IMR-90 (cell line): ENCODE data around the gene SPATS2L. TPM values are rescaled to one million over a fixed set of nuclear protein-coding genes. Genes with fewer than 3 reads are reported as not detected.

ENCODE experiments used
- ATAC-seq: fragments of 200-7000 bp; cut with Tn5 transposase; 2 replicates; pipeline ENCODE4 v1.9.1; 2020; ENCODE audit warnings: low read depth, mild to moderate bottlenecking, moderate library complexity
- BruUV-seq: library from RNA; stranded (reverse); fragments of 400-500 nt; replicated peaks from 2 replicates; lab custom pipeline; 2021; lab: Mats Ljungman, UMichigan
- CTCF ChIA-PET: fragments of 300-600 bp; formaldehyde crosslinking; extraction: SDS; loops from one replicate; lab custom pipeline; 2021; ENCODE audit warnings: antibody characterized with exemption; lab: Yijun Ruan, JAX
- POLR2A ChIA-PET: fragments of 300-600 bp; sonication (Branson Sonifier 250); formaldehyde crosslinking; loops from one replicate; lab custom pipeline; 2022; ENCODE audit warnings: antibody characterized with exemption; ENCODE audit not compliant: unreplicated experiment; lab: Charles Lee
- DNase-seq: peaks from one replicate; pipeline ENCODE4 v3.0.0; 2013
- H2AFZ ChIP-seq: replicated peaks from 2 replicates; pipeline ENCODE3; 2013; ENCODE audit warnings: low read length, mild to moderate bottlenecking; ENCODE audit not compliant: poor library complexity
- H2AK5ac ChIP-seq: 2 replicates; pipeline ENCODE4 v1.6.1; 2013; ENCODE audit warnings: low read depth, low read length, inconsistent platforms
- H2AK9ac ChIP-seq: replicated peaks from 2 replicates; pipeline ENCODE3; 2013; ENCODE audit warnings: mild to moderate bottlenecking, low read depth, low read length, moderate library complexity; ENCODE audit not compliant: poor library complexity
- H2BK120ac ChIP-seq: 2 replicates; pipeline ENCODE4 v1.6.1; 2013; ENCODE audit warnings: low read depth, low read length, inconsistent platforms
- H2BK15ac ChIP-seq: 3 replicates; pipeline ENCODE4 v1.6.1; 2013; ENCODE audit warnings: low read depth, low read length, inconsistent platforms
- H2BK20ac ChIP-seq: 2 replicates; pipeline ENCODE4 v1.6.1; 2013; ENCODE audit warnings: low read depth, mild to moderate bottlenecking, inconsistent platforms, low read length, moderate library complexity
- H2BK5ac ChIP-seq: 2 replicates; pipeline ENCODE4 v1.6.1; 2013; ENCODE audit warnings: mild to moderate bottlenecking, low read depth, low read length, inconsistent platforms; ENCODE audit not compliant: poor library complexity, severe bottlenecking
- H3K14ac ChIP-seq: replicated peaks from 2 replicates; pipeline ENCODE4 v1.6.1; 2013; ENCODE audit warnings: low read depth, low read length, inconsistent platforms
- H3K18ac ChIP-seq: 2 replicates; pipeline ENCODE4 v1.6.1; 2013; ENCODE audit warnings: low read depth, low read length, control low read depth
- H3K23ac ChIP-seq: 2 replicates; pipeline ENCODE4 v1.6.1; 2013; ENCODE audit warnings: low read depth, low read length, inconsistent platforms
- H3K27ac ChIP-seq: 2 replicates; pipeline ENCODE4 v1.5.1; 2013; ENCODE audit warnings: mild to moderate bottlenecking, control low read depth, low read length; ENCODE audit not compliant: insufficient read depth
- H3K27me3 ChIP-seq: 2 replicates; pipeline ENCODE4 v1.6.1; 2013; ENCODE audit warnings: low read length; ENCODE audit not compliant: control insufficient read depth, insufficient read depth
- H3K36me3 ChIP-seq: 2 replicates; pipeline ENCODE4 v1.6.1; 2013; ENCODE audit warnings: low read length, mixed read lengths; ENCODE audit not compliant: control insufficient read depth, insufficient read depth
- H3K4ac ChIP-seq: 2 replicates; pipeline ENCODE4 v1.6.1; 2013; ENCODE audit warnings: low read depth, low read length, inconsistent platforms
- H3K4me1 ChIP-seq: 2 replicates; pipeline ENCODE4 v1.6.1; 2013; ENCODE audit warnings: low read length, mixed read lengths; ENCODE audit not compliant: control insufficient read depth, insufficient read depth
- H3K4me2 ChIP-seq: 2 replicates; pipeline ENCODE4 v1.6.1; 2013; ENCODE audit warnings: low read depth, mild to moderate bottlenecking, control low read depth, low read length, moderate library complexity
- H3K4me3 ChIP-seq: 2 replicates; pipeline ENCODE4 v1.5.1; 2013; ENCODE audit warnings: low read depth, mild to moderate bottlenecking, control low read depth, low read length, moderate library complexity; ENCODE audit not compliant: insufficient read depth
- H3K56ac ChIP-seq: 2 replicates; pipeline ENCODE4 v1.6.1; 2013; ENCODE audit warnings: low read length, inconsistent platforms; ENCODE audit not compliant: insufficient read depth; ENCODE audit errors: extremely low read depth
- H3K79me1 ChIP-seq, 2 experiments: 2 replicates each; pipeline ENCODE4 v1.6.1; 2013; ENCODE audit warnings: low read length in 2 of 2, inconsistent platforms in 1 of 2, low read depth in 1 of 2
- H3K9ac ChIP-seq: 2 replicates; pipeline ENCODE4 v1.6.1; 2013; ENCODE audit warnings: low read depth, low read length, control low read depth
- H3K9me1 ChIP-seq: 2 replicates; pipeline ENCODE4 v1.6.1; 2013; ENCODE audit warnings: low read length, inconsistent platforms; ENCODE audit not compliant: insufficient read depth
- H3K9me3 ChIP-seq: 2 replicates; pipeline ENCODE4 v1.6.1; 2013; ENCODE audit warnings: low read length; ENCODE audit not compliant: control insufficient read depth, insufficient read depth
- H4K20me1 ChIP-seq: 2 replicates; pipeline ENCODE4 v1.6.1; 2013; ENCODE audit warnings: low read length, inconsistent platforms; ENCODE audit not compliant: insufficient read depth
- H4K5ac ChIP-seq: 2 replicates; pipeline ENCODE4 v1.6.1; 2013; ENCODE audit warnings: mild to moderate bottlenecking, low read depth, low read length, control low read depth
- H4K8ac ChIP-seq, 2 experiments: 2 replicates each; pipeline ENCODE4 v1.6.1; 2013; ENCODE audit warnings: low read depth in 2 of 2, low read length in 2 of 2, control low read depth in 1 of 2, inconsistent platforms in 1 of 2
- H4K91ac ChIP-seq: 2 replicates; pipeline ENCODE4 v1.6.1; 2013; ENCODE audit warnings: low read depth, low read length, inconsistent platforms; ENCODE audit not compliant: insufficient read depth
- CEBPB ChIP-seq: IDR thresholded peaks from 2 replicates; pipeline ENCODE4 v1.6.1; 2012; ENCODE audit warnings: low read depth, low read length, improper control_type of control experiment
- CHD1 ChIP-seq: IDR thresholded peaks from 2 replicates; pipeline ENCODE4 v1.6.1; 2012; ENCODE audit warnings: low read depth, low read length, improper control_type of control experiment
- CTCF ChIP-seq: conservative IDR thresholded peaks from 2 replicates; pipeline ENCODE4 v1.5.1; 2012; ENCODE audit warnings: mild to moderate bottlenecking, low read depth, low read length, improper control_type of control experiment
- FOS ChIP-seq: fragments of 150-350 bp; IDR thresholded peaks from 2 replicates; pipeline ENCODE4 v1.6.1; 2016; ENCODE audit warnings: low read depth, low read length
- MAFK ChIP-seq: IDR thresholded peaks from 2 replicates; pipeline ENCODE4 v1.6.1; 2012; ENCODE audit warnings: low read depth, low read length, improper control_type of control experiment
- MAZ ChIP-seq: IDR thresholded peaks from 2 replicates; pipeline ENCODE4 v1.6.1; 2012; ENCODE audit warnings: low read depth, mild to moderate bottlenecking, low read length, improper control_type of control experiment, moderate library complexity, borderline replicate concordance
- MXI1 ChIP-seq: IDR thresholded peaks from 2 replicates; pipeline ENCODE4 v1.6.1; 2012; ENCODE audit warnings: low read depth, mild to moderate bottlenecking, low read length, moderate library complexity, borderline replicate concordance
- NFE2L2 ChIP-seq: fragments of 150-350 bp; IDR thresholded peaks from 2 replicates; pipeline ENCODE4 v1.6.1; 2016; ENCODE audit warnings: low read depth, mild to moderate bottlenecking, low read length
- RAD21 ChIP-seq: IDR thresholded peaks from 2 replicates; pipeline ENCODE4 v1.6.1; 2012; ENCODE audit warnings: low read length, improper control_type of control experiment
- RCOR1 ChIP-seq: IDR thresholded peaks from 2 replicates; pipeline ENCODE4 v1.6.1; 2012; ENCODE audit warnings: mild to moderate bottlenecking, low read length, improper control_type of control experiment; ENCODE audit not compliant: insufficient replicate concordance
- RFX5 ChIP-seq: IDR thresholded peaks from 2 replicates; pipeline ENCODE4 v1.8.0; 2012; ENCODE audit warnings: low read depth, mild to moderate bottlenecking, low read length, moderate library complexity
- SMC3 ChIP-seq: fragments of 150-350 bp; IDR thresholded peaks from 2 replicates; pipeline ENCODE4 v1.6.1; 2016; ENCODE audit warnings: low read depth, mild to moderate bottlenecking, antibody characterized with exemption, low read length, moderate library complexity
- USF2 ChIP-seq: fragments of 150-350 bp; IDR thresholded peaks from 2 replicates; pipeline ENCODE4 v1.6.1; 2017; ENCODE audit warnings: mild to moderate bottlenecking, antibody characterized with exemption, low read length, low read depth
- WGBS, 2 experiments: methylation state at CpG; one replicate each; pipeline versions ENCODE4 v1.1.5 to v1.1.7; 2013; ENCODE audit warnings: missing lambda C conversion rate in 2 of 2; ENCODE audit not compliant: insufficient read length in 1 of 2; ENCODE audit errors: extremely low coverage in 2 of 2; 5-methylcytosine and 5-hydroxymethylcytosine counted together
- dilution Hi-C: fragments of 300-500 bp; cut with HindIII; formaldehyde crosslinking; loops from one replicate; pipeline ENCODE4 v1.14.3; 2018; ENCODE audit warnings: low sequenced_read_pairs; ENCODE audit not compliant: unreplicated experiment
- in situ Hi-C: fragments of 300-500 bp; cut with MboI; formaldehyde crosslinking; loops from 3 replicates; pipeline ENCODE4 v1.14.3; 2019; ENCODE audit warnings: low sequenced_read_pairs, inconsistent platforms, mixed read lengths
- intact Hi-C: fragments of 100-400 bp; cut with micrococcal nuclease; formaldehyde crosslinking; loops from 2 replicates; pipeline ENCODE4 v1.10.0; 2022
- polyA plus RNA-seq, 3 experiments: library from polyadenylated mRNA; depleted of rRNA; stranded (reverse); fragments of >200 nt; gene quantifications; 2 replicates each; pipeline ENCODE4 v1.2.3, GENCODE V29; 2012; ENCODE audit warnings: low replicate concordance in 1 of 3
- total RNA-seq: library from RNA; depleted of rRNA; stranded (reverse); fragments of >200 nt; gene quantifications from 2 replicates; pipeline ENCODE4 v1.2.3, GENCODE V29; 2012
- TF ChIP-seq, protein P1 (sequence below): fragments of 150-350 bp; IDR thresholded peaks from 2 replicates; pipeline ENCODE4 v1.6.1; 2016; ENCODE audit warnings: low read depth, mild to moderate bottlenecking, low read length, moderate library complexity, borderline replicate concordance

SPATS2L gene
- total and polyA plus RNA-seq, 2 of the 4 experiments (the other 2 are of a cell fraction), result 118 to 155 TPM

GRCh38 chr2:200442471-200442870, 136.0 kb downstream of the SPATS2L start:
- Histone ChIP-seq H4K5ac (peak overlapping the region; percentile 55; the same call in 1 of the 2 replicates), H3K18ac (peak overlapping the region; percentile 20; the same call in 1 of the 2 replicates), H3K27me3 (no peaks in the 10 kb centered on the region), H3K36me3 (peaks cover 31% of the 10 kb centered on the region), H4K8ac (0 out of 4 replicates have a peak overlapping the region, but pooled peaks of 1 of the 2 experiments have one; percentile 14), H3K9me1 (peaks cover 4% of the 10 kb centered on the region), H2AK5ac (peak overlapping the region; percentile 39; the same call in 1 of the 2 replicates), H3K27ac (peak overlapping the region; percentile 79; the same call in 1 of the 2 replicates), H2AK9ac (peak overlapping the region; percentile 63), H3K4ac (peak overlapping the region; percentile 8; the same call in 1 of the 2 replicates), H2BK15ac (no peak overlapping the region), H3K23ac (no peak overlapping the region), H3K14ac (no peak overlapping the region), H2BK5ac (peak overlapping the region; percentile 67), H3K56ac (no peak overlapping the region), H2BK20ac (peak overlapping the region; percentile 30; the same call in 1 of the 2 replicates), H3K4me1 (peaks cover 26% of the 10 kb centered on the region), H3K4me3 (no peak overlapping the region), H2AFZ (no peak overlapping the region), H4K91ac (no peak overlapping the region), H4K20me1 (no peaks in the 10 kb centered on the region; the same call in 1 of the 2 replicates), H3K4me2 (peak overlapping the region; percentile 27), H3K79me1 (peaks cover 22 to 76% of the 10 kb centered on the region in 2 experiments), H2BK120ac (peak overlapping the region; percentile 18; the same call in 1 of the 2 replicates), H3K9me3 (no peaks in the 10 kb centered on the region), H3K9ac (no peak overlapping the region)
- dilution Hi-C loops, result no loop called here
- 80% methylated on average over 1 of the region's 1 CpG; no CpG with 5 or more reads in 1 of the 2 experiments for WGBS, 2 experiments
- in situ Hi-C loops, result no loop called here
- ChIA-PET POLR2A (no interaction called here), CTCF (no interaction called here)
- peak; percentile 86 for DNase-seq
- no TSS peak for BruUV-seq
- TF ChIP-seq MXI1, result no peak
- no peak for TF ChIP-seq RCOR1
- no peak for TF ChIP-seq CTCF
- no peak for TF ChIP-seq NFE2L2
- no peak for TF ChIP-seq SMC3
- TF ChIP-seq, protein P1, sequence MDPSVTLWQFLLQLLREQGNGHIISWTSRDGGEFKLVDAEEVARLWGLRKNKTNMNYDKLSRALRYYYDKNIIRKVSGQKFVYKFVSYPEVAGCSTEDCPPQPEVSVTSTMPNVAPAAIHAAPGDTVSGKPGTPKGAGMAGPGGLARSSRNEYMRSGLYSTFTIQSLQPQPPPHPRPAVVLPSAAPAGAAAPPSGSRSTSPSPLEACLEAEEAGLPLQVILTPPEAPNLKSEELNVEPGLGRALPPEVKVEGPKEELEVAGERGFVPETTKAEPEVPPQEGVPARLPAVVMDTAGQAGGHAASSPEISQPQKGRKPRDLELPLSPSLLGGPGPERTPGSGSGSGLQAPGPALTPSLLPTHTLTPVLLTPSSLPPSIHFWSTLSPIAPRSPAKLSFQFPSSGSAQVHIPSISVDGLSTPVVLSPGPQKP, result no peak
- no peak for TF ChIP-seq MAZ
- peak; percentile 79 for TF ChIP-seq FOS
- no peak for TF ChIP-seq CHD1
- peak; percentile 81 for TF ChIP-seq CEBPB
- TF ChIP-seq RFX5, result no peak
- TF ChIP-seq MAFK, result no peak
- TF ChIP-seq RAD21, result no peak
- no peak for TF ChIP-seq USF2
- intact Hi-C loops, result loop anchor here (1.0 kb wide), 1 partner anchor 8 kb away; no protein-coding TSS in a partner anchor
- peak; percentile 92 for ATAC-seq
